Naive B cell (primary cell): ENCODE data around the gene PLD1. TPM values are rescaled to one million over a fixed set of nuclear protein-coding genes. Genes with fewer than 3 reads are reported as not detected.

ENCODE experiments used
- ATAC-seq, 2 donors: fragments of 150-1000 bp; cut with Tn5 transposase; 2 replicates each; pipeline ENCODE4 v1.10.0; 2021; ENCODE audit warnings: low read depth in 2 of 2, mild to moderate bottlenecking in 2 of 2, moderate library complexity in 2 of 2
- DNase-seq: peaks from one replicate; pipeline ENCODE4 v3.0.0; 2022
- H3K27ac Mint-ChIP-seq, 6 donors: one replicate each; pipeline ENCODE4 v1.8.0; 2020 to 2022; ENCODE audit warnings: mild to moderate bottlenecking in 6 of 6, mixed read lengths in 6 of 6, moderate library complexity in 5 of 6, inconsistent platforms in 2 of 6
- H3K27me3 Mint-ChIP-seq, 3 donors: one replicate each; pipeline ENCODE4 v1.8.0; 2021 to 2022; ENCODE audit warnings: mixed read lengths in 3 of 3, mild to moderate bottlenecking in 1 of 3
- H3K36me3 Mint-ChIP-seq, 2 donors: one replicate each; pipeline ENCODE4 v1.8.0; 2020 to 2022; ENCODE audit warnings: mixed read lengths in 2 of 2, inconsistent platforms in 1 of 2, mild to moderate bottlenecking in 1 of 2
- H3K4me1 Mint-ChIP-seq, 3 donors: one replicate each; pipeline ENCODE4 v1.8.0; 2020 to 2022; ENCODE audit warnings: mixed read lengths in 3 of 3, inconsistent platforms in 1 of 3, mild to moderate bottlenecking in 1 of 3, moderate library complexity in 1 of 3
- H3K4me3 Mint-ChIP-seq, 8 donors: one replicate each; pipeline ENCODE4 v1.8.0; 2020 to 2022; ENCODE audit warnings: mild to moderate bottlenecking in 8 of 8, mixed read lengths in 8 of 8, moderate library complexity in 8 of 8, inconsistent platforms in 2 of 8
- H3K9me3 Mint-ChIP-seq, 7 donors: one replicate each; pipeline ENCODE4 v1.8.0; 2020 to 2022; ENCODE audit warnings: mixed read lengths in 7 of 7, mild to moderate bottlenecking in 5 of 7, inconsistent platforms in 2 of 7, moderate library complexity in 1 of 7
- polyA plus RNA-seq, 6 donors: library from polyadenylated mRNA; unstranded; fragments of 300-500 nt; fragmentation: Illumina TruSeq; gene quantifications; one replicate each; pipeline ENCODE4 v1.2.3, GENCODE V29; 2021; ENCODE audit warnings: low read depth in 6 of 6

The PLD1 gene
- polyA plus RNA-seq, 6 donors from 2014 or later = not detected

GRCh38 chr3:171833789-171834460 is 23.6 kb upstream of the PLD1 start:
- H3K27me3 Mint-ChIP-seq = peaks cover 0 to 5% (median 0%) of the 10 kb centered on the region in 3 donors
- DNase-seq (no peak), ATAC-seq (no peak)
- H3K36me3 Mint-ChIP-seq = no peaks in the 10 kb centered on the region
- no peaks in the 10 kb centered on the region for H3K9me3 Mint-ChIP-seq
- no peak overlapping the region for H3K4me3 Mint-ChIP-seq
- H3K4me1 Mint-ChIP-seq = no peaks in the 10 kb centered on the region
- no peak overlapping the region for H3K27ac Mint-ChIP-seq

GRCh38 chr3:171832989-171833388 is 22.7 kb upstream of the PLD1 start:
- peaks cover 0 to 1% (median 0%) of the 10 kb centered on the region in 7 donors for H3K9me3 Mint-ChIP-seq
- no peak for DNase-seq
- no peak overlapping the region for H3K27ac Mint-ChIP-seq

GRCh38 chr3:171831936-171832335 is 21.7 kb upstream of the PLD1 start:
- Mint-ChIP-seq H3K27me3 (peaks cover 0 to 5% (median 0%) of the 10 kb centered on the region in 3 donors), H3K27ac (peak overlapping the region in 1 of 6 donors; percentile 22), H3K36me3 (no peaks in the 10 kb centered on the region), H3K4me1 (no peaks in the 10 kb centered on the region), H3K9me3 (peaks cover 0 to 2% (median 0%) of the 10 kb centered on the region in 7 donors), H3K4me3 (no peak overlapping the region)
- DNase-seq (no peak), ATAC-seq (no peak)

More at GRCh38 chr3:171832989-171833388, 22.7 kb upstream of the PLD1 start:
- Mint-ChIP-seq H3K27me3 (peaks cover 0 to 5% (median 0%) of the 10 kb centered on the region in 3 donors), H3K36me3 (no peaks in the 10 kb centered on the region), H3K4me1 (no peaks in the 10 kb centered on the region), H3K4me3 (no peak overlapping the region)
- no peak for ATAC-seq

- no peak for ATAC-seq
Measured at GRCh38 chr3:171830518-171830875, 20.2 kb upstream of the PLD1 start.

GRCh38 chr3:171829841-171830517 is 19.7 kb upstream of the PLD1 start:
- Mint-ChIP-seq H3K27ac (no peak overlapping the region), H3K4me3 (no peak overlapping the region), H3K4me1 (no peaks in the 10 kb centered on the region), H3K9me3 (peaks cover 0 to 2% (median 0%) of the 10 kb centered on the region in 7 donors), H3K36me3 (no peaks in the 10 kb centered on the region), H3K27me3 (no peaks in the 10 kb centered on the region)
- DNase-seq (no peak), ATAC-seq (no peak)

More at GRCh38 chr3:171830518-171830875, 20.2 kb upstream of the PLD1 start:
- no peak overlapping the region for H3K4me3 Mint-ChIP-seq
- no peak for DNase-seq
- H3K27me3 Mint-ChIP-seq = peaks cover 0 to under 1% (median 0%) of the 10 kb centered on the region in 3 donors
- H3K36me3 Mint-ChIP-seq = no peaks in the 10 kb centered on the region
- H3K27ac Mint-ChIP-seq = no peak overlapping the region
- peaks cover 0 to 2% (median 0%) of the 10 kb centered on the region in 7 donors for H3K9me3 Mint-ChIP-seq
- no peaks in the 10 kb centered on the region for H3K4me1 Mint-ChIP-seq

GRCh38 chr3:171828902-171829770 is 18.9 kb upstream of the PLD1 start:
- no peak for ATAC-seq
- no peak for DNase-seq

GRCh38 chr3:171827836-171828458 is 17.7 kb upstream of the PLD1 start:
- Mint-ChIP-seq H3K27me3 (no peaks in the 10 kb centered on the region), H3K4me1 (no peaks in the 10 kb centered on the region), H3K9me3 (peaks cover 0 to 2% (median 0%) of the 10 kb centered on the region in 7 donors), H3K27ac (no peak overlapping the region), H3K4me3 (no peak overlapping the region), H3K36me3 (no peaks in the 10 kb centered on the region)
- ATAC-seq (no peak), DNase-seq (no peak)

More at GRCh38 chr3:171828902-171829770, 18.9 kb upstream of the PLD1 start:
- Mint-ChIP-seq H3K27me3 (no peaks in the 10 kb centered on the region), H3K36me3 (no peaks in the 10 kb centered on the region), H3K9me3 (peaks cover 0 to 2% (median 0%) of the 10 kb centered on the region in 7 donors), H3K27ac (no peak overlapping the region), H3K4me3 (no peak overlapping the region), H3K4me1 (no peaks in the 10 kb centered on the region)

GRCh38 chr3:171827385-171827784 is 17.1 kb upstream of the PLD1 start:
- Mint-ChIP-seq H3K36me3 (no peaks in the 10 kb centered on the region), H3K4me3 (no peak overlapping the region), H3K27me3 (no peaks in the 10 kb centered on the region), H3K9me3 (peaks cover 0 to 2% (median 0%) of the 10 kb centered on the region in 7 donors), H3K27ac (no peak overlapping the region), H3K4me1 (no peaks in the 10 kb centered on the region)
- DNase-seq = no peak
- no peak for ATAC-seq

- Mint-ChIP-seq H3K4me1 (no peaks in the 10 kb centered on the region), H3K9me3 (peaks cover 0 to 2% (median 0%) of the 10 kb centered on the region in 7 donors), H3K27me3 (no peaks in the 10 kb centered on the region), H3K4me3 (no peak overlapping the region), H3K36me3 (no peaks in the 10 kb centered on the region), H3K27ac (no peak overlapping the region)
- ATAC-seq (no peak), DNase-seq (no peak)
Measured at GRCh38 chr3:171825222-171825828, 15.0 kb upstream of the PLD1 start.

GRCh38 chr3:171824824-171825221 is 14.5 kb upstream of the PLD1 start:
- Mint-ChIP-seq H3K36me3 (no peaks in the 10 kb centered on the region), H3K27me3 (no peaks in the 10 kb centered on the region), H3K4me3 (no peak overlapping the region), H3K27ac (no peak overlapping the region), H3K9me3 (peaks cover 0 to 2% (median 0%) of the 10 kb centered on the region in 7 donors), H3K4me1 (no peaks in the 10 kb centered on the region)
- no peak for ATAC-seq
- DNase-seq = no peak

GRCh38 chr3:171824116-171824515 is 13.8 kb upstream of the PLD1 start:
- ATAC-seq = no peak
- Mint-ChIP-seq H3K9me3 (peaks cover 0 to 2% (median 0%) of the 10 kb centered on the region in 7 donors), H3K27me3 (peaks cover 0 to 4% (median 0%) of the 10 kb centered on the region in 3 donors), H3K36me3 (no peaks in the 10 kb centered on the region), H3K4me1 (no peaks in the 10 kb centered on the region), H3K27ac (no peak overlapping the region), H3K4me3 (no peak overlapping the region)
- DNase-seq = no peak

- DNase-seq = no peak
- Mint-ChIP-seq H3K27me3 (peaks cover 0 to 5% (median 0%) of the 10 kb centered on the region in 3 donors), H3K36me3 (no peaks in the 10 kb centered on the region), H3K27ac (no peak overlapping the region), H3K4me3 (no peak overlapping the region), H3K4me1 (no peaks in the 10 kb centered on the region), H3K9me3 (peaks cover 0 to 9% (median 0%) of the 10 kb centered on the region in 7 donors)
- ATAC-seq = no peak
Measured at GRCh38 chr3:171822431-171823106, 12.3 kb upstream of the PLD1 start.
